ENCODE data around the gene KLHL24.

DNA sequence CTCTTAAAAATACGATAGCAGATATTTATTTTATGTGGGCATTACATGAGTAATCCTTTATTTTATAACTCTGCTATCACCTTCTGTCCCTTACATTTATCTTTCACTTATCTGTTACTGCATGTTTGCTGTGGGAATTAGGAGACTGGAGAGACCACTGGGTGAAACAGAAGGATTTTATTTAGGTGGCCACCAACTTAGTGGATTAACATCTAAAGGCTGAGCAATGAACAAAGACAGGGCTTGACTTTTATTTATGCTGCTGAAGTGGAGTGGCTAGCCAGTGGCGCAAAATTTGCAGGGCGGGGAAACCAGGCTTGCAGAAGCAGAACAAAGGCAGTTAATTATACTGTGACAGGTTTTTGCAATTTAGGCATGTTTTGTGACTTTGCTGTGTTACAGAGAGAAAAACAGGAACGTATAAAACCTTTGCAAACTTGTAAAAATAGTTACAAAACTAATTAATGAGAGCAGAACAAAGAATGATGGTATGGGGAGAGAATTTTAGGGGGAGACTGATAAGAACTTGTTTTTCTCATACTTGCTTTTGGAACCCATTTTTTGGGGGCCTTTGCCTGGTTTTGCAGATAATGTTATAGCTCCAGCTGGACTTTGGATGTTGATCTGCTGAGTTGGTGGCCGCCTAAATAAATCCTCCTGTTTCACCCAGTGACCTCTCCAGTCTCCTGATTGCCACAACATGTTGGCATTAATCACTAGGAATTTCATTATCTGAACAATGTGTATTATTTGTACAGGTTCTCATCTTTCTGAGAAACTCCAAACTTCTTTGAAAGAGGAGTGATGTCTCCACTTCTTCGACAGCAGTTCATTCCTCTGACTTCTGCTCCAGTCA, 18.0 kb downstream of the KLHL24 start:
- TF ChIP-seq, protein P1, sequence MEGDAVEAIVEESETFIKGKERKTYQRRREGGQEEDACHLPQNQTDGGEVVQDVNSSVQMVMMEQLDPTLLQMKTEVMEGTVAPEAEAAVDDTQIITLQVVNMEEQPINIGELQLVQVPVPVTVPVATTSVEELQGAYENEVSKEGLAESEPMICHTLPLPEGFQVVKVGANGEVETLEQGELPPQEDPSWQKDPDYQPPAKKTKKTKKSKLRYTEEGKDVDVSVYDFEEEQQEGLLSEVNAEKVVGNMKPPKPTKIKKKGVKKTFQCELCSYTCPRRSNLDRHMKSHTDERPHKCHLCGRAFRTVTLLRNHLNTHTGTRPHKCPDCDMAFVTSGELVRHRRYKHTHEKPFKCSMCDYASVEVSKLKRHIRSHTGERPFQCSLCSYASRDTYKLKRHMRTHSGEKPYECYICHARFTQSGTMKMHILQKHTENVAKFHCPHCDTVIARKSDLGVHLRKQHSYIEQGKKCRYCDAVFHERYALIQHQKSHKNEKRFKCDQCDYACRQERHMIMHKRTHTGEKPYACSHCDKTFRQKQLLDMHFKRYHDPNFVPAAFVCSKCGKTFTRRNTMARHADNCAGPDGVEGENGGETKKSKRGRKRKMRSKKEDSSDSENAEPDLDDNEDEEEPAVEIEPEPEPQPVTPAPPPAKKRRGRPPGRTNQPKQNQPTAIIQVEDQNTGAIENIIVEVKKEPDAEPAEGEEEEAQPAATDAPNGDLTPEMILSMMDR (conservative IDR thresholded peaks at IDR 0.05 in 1 of 2, IDR thresholded peaks at IDR 0.05 in 1 of 2; ENCODE audit: low read depth in 1 of 2, low read length in 2 of 2) = no peak
- no peak for TF ChIP-seq EZH2 (IDR thresholded peaks at IDR 0.05; ENCODE audit: low read length, missing control alignments)

All from fibroblast of lung (primary cell).